ENCODE results near the gene PLA1A. TPM values are rescaled to one million over a fixed set of nuclear protein-coding genes. Genes with fewer than 3 reads are reported as not detected.

Gene PLA1A
- total RNA-seq, 6 experiments from 2014 or later: 9.9 to 30.2 (median 15.9) TPM

DNA sequence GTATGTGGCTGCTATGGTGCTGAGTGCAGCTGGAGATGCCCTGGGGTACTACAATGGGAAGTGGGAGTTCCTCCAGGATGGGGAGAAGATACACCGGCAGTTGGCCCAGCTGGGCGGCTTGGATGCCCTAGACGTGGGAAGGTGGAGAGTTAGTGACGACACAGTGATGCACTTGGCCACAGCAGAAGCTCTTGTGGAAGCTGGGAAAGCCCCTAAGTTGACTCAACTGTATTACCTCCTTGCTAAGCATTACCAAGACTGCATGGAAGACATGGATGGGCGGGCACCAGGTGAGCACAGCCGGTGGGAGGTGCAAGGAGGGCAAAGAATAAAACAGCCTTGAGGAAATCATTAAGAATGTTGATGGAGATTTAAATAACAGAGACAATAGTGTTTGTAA lies 15.5 kb upstream of the PLA1A start:
- DNase-seq (no peak), ATAC-seq (no peak)
- Histone ChIP-seq H3K27me3 (no peaks in the 10 kb centered on the region), H3K36me3 (no peaks in the 10 kb centered on the region), H3K4me3 (no peak overlapping the region), H3K4me1 (no peaks in the 10 kb centered on the region), H3K27ac (no peak overlapping the region), H3K9me3 (no peaks in the 10 kb centered on the region)
- TF ChIP-seq, protein P1, sequence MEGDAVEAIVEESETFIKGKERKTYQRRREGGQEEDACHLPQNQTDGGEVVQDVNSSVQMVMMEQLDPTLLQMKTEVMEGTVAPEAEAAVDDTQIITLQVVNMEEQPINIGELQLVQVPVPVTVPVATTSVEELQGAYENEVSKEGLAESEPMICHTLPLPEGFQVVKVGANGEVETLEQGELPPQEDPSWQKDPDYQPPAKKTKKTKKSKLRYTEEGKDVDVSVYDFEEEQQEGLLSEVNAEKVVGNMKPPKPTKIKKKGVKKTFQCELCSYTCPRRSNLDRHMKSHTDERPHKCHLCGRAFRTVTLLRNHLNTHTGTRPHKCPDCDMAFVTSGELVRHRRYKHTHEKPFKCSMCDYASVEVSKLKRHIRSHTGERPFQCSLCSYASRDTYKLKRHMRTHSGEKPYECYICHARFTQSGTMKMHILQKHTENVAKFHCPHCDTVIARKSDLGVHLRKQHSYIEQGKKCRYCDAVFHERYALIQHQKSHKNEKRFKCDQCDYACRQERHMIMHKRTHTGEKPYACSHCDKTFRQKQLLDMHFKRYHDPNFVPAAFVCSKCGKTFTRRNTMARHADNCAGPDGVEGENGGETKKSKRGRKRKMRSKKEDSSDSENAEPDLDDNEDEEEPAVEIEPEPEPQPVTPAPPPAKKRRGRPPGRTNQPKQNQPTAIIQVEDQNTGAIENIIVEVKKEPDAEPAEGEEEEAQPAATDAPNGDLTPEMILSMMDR (IDR thresholded peaks at IDR 0.05): no peak
- no peak for TF ChIP-seq POLR2A (IDR thresholded peaks at IDR 0.05)
- 65% methylated on average over 5 of the region's 6 CpGs for WGBS (ENCODE audit: insufficient coverage, low coverage, low lambda C conversion rate, missing lambda C conversion rate)
- intact Hi-C loops (cut with DNase I): no loop called here

DNA sequence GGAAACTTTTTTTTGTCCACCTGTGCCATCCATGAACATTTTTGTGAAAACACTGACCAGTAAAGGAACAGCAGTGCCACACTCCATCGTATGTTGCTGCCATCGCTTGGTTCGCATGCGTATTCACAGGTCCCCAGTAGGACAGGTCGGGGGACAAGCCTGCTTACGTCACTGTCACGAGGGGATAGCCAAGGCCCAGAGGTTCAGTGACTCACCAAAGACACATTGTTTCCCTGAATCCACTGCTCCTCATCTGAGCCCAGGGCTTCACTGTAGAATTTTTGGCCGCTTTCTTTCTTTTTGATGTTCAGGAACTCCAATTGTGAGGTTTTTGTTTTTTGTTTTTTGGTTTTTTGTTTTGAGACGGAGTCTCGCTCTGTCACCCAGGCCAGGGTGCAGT lies 12.5 kb upstream of the PLA1A start:
- TF ChIP-seq, protein P1 (IDR thresholded peaks at IDR 0.05): no peak
- TF ChIP-seq POLR2A (IDR thresholded peaks at IDR 0.05): no peak
- no peaks in the 10 kb centered on the region for H3K4me1 ChIP-seq
- no peaks in the 10 kb centered on the region for H3K36me3 ChIP-seq
- H3K4me3 ChIP-seq: no peak overlapping the region
- H3K9me3 ChIP-seq: no peaks in the 10 kb centered on the region
- no peaks in the 10 kb centered on the region for H3K27me3 ChIP-seq
- ATAC-seq: no peak
- intact Hi-C loops (cut with DNase I): no loop called here
- no peak overlapping the region for H3K27ac ChIP-seq
- 87% methylated on average over 4 of the region's 10 CpGs for WGBS (ENCODE audit: insufficient coverage, low coverage, low lambda C conversion rate, missing lambda C conversion rate)
- DNase-seq: no peak

DNA sequence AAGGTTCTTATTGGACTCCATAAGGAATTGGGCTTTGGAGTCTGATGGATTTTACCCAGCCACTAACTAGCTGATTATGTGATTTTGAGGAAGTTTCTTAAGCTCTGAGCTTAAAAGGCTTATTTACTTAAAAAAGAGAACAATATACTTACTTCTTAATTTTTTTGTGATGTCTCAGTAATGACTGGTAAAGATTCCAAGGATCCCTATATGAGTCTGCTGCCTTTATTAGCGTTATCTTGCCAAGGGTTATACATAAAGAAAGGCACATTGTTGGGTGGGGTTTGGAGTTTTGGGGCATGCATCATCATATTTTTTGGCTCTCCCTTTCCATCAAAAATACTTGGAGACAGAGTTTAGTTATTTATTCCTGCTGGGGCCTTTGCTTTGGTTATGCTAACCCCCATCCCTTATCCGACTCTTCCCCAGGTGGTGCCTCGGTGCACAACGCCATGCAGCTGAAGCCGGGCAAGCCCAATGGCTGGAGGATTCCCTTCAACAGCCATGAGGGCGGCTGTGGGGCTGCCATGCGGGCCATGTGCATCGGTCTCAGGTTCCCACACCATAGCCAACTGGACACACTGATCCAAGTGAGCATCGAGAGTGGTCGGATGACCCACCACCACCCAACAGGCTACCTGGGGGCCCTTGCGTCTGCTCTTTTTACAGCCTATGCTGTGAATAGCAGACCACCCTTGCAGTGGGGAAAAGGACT lies 11.7 kb upstream of the PLA1A start:
- intact Hi-C loops (cut with DNase I): no loop called here
- Histone ChIP-seq H3K27ac (no peak overlapping the region), H3K4me3 (no peak overlapping the region), H3K36me3 (no peaks in the 10 kb centered on the region), H3K9me3 (no peaks in the 10 kb centered on the region), H3K4me1 (no peaks in the 10 kb centered on the region), H3K27me3 (no peaks in the 10 kb centered on the region)
- 75% methylated on average over 3 of the region's 11 CpGs for WGBS (ENCODE audit: insufficient coverage, low coverage, low lambda C conversion rate, missing lambda C conversion rate)
- TF ChIP-seq, protein P1 (IDR thresholded peaks at IDR 0.05): no peak
- no peak for TF ChIP-seq POLR2A (IDR thresholded peaks at IDR 0.05)
- ATAC-seq: no peak
- no peak for DNase-seq

DNA sequence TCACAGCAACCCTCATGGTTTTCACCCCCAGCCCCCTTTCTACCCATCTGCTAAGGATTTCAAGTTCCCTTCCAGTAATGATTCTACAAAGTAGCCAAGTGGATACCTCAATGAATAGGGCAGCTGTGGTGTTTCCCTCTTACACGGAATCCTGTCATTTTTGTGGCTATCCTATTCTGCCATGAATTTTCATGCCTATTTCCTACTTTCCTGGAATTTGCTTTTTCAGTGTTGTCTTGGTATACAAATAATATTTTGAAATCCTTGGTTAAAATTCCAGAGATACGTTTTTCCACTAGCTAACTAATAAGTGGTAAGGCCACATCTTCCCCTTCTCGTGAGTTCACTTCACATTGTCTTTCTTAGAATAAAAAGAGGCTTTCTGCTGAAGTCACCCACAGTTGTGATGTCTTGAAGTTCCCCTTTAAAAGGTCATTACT lies 10.9 kb upstream of the PLA1A start:
- no peaks in the 10 kb centered on the region for H3K36me3 ChIP-seq
- DNase-seq (no peak), ATAC-seq (no peak)
- H3K4me3 ChIP-seq: no peak overlapping the region
- TF ChIP-seq POLR2A (IDR thresholded peaks at IDR 0.05): no peak
- TF ChIP-seq, protein P1 (IDR thresholded peaks at IDR 0.05): no peak
- H3K27me3 ChIP-seq: no peaks in the 10 kb centered on the region
- intact Hi-C loops (cut with DNase I): no loop called here
- H3K27ac ChIP-seq: no peak overlapping the region
- H3K4me1 ChIP-seq: no peaks in the 10 kb centered on the region
- H3K9me3 ChIP-seq: no peaks in the 10 kb centered on the region
- 51% methylated on average over 3 of the region's 3 CpGs for WGBS (ENCODE audit: insufficient coverage, low coverage, low lambda C conversion rate, missing lambda C conversion rate)
